GM19468 (cell line): ENCODE results near the gene IL17B.

ENCODE experiments used
- ATAC-seq: cut with Tn5 transposase; IDR thresholded peaks from one replicate; pipeline ENCODE4 v1.9.1; 2021; ENCODE audit warnings: mild to moderate bottlenecking, moderate library complexity, moderate number of reproducible peaks; ENCODE audit not compliant: unreplicated experiment; ENCODE audit errors: extremely low read depth

The IL17B gene, protein sequence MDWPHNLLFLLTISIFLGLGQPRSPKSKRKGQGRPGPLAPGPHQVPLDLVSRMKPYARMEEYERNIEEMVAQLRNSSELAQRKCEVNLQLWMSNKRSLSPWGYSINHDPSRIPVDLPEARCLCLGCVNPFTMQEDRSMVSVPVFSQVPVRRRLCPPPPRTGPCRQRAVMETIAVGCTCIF

DNA sequence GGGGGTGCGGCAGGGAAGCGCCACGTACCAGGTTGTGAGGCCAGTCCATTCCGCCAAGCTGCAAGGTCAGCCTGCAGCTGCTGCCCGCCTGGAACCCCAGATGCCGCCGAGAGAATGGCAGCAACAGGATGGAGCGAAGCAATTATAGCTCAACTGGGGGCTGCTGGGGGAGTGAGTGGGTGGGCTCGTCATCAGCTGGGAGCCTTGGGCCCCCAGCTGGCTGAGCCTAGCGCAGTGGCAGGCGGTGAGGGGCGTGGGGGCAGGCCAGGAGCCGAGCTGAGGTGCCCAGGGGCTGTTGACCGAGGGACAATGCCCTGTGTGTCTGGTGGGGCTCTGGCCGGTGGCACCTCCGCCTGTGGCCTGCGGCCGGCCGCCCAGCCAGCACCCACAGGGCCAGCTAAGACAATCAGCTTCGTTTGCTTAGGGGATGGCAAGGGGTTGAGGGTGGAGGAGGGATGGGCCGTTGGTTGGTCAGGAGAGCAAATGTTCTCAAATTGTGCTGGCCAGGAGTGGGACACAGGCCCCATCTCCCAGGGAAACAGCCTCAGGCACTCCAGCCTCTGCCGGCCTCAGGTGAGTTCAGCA lies at the start of gene IL17B:
Gene IL17B (minus strand): TSS at position 116 of the 585 bp plus-strand sequence. CDS start 67 bp downstream, at position 49.
- no peak for ATAC-seq

DNA sequence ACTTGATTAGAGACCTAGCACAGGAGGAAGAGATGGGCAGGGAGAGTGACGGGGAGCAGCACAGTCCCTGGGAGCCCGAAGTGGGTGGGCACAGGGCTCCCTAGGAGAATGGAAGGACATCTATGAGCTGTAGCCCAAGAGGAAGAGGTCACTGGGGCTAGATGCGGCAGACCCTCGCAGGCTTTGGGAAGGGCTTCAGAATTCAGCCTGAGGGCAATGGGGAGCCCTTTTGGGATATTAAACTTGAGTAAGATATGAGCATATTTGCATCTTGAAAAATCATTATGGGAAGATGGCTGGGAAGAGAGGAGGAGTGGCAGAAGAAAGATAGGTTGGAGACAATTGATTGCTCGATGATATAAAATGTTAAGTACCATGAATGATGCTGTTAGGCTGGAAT lies 48.9 kb upstream of the IL17B start:
- no peak for ATAC-seq

DNA sequence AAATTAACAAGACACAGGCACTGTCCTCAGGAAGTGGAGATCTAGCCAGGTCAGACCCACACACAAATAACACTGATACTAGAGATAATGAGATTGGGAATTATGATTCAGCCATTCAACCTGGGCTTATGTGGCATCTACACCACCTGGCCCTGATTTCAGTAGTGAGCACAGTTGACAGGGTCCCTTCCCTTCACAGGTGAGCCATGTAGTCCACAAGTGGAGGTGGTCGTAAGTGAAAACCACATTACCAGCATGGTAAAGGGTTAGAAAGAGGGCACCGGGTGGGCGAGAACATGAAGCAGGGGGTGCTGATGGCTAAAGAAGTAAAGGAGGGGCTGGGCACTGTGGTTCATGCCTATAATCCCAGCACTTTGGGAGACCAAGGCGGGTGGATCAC lies 48.3 kb upstream of the IL17B start:
- ATAC-seq = no peak

DNA sequence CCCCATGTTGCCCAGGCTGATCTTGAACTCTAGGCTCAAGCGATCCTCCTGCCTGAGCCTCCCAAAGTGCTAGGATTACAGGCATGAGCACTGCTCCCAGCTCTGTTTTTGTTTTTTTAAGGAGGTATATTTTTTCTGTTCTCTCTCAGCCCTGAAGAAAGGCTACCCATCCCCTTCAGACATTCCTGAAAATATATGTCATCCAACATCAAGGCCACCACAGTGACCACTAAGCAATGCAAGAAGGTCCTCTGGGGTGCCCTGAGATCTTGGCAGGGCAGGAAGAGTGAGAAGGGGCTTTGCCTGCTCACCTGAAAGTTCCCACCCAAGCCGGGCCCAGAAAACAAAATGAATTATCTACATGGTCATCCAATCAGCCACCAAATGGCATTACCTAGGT lies 47.8 kb upstream of the IL17B start:
- ATAC-seq = no peak

DNA sequence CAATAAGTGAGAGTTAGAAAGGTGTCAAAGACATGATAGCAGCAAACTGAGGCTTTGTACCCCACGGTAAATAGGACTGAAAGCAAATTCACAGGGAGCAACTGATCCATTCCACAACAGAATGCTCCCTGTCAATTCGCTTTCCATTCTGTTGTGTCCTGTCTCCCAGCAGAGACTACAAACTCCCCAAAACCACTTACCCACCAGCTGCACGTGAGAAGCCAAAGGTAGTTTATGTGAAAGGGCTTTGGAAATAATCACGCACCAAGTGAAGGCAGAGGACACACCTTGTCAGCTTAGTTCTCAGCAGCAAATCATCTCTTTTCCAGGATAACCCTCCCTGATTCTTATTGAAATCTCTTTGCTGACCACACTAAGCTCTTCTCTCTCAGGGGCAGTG lies 46.6 kb upstream of the IL17B start:
- ATAC-seq = no peak

DNA sequence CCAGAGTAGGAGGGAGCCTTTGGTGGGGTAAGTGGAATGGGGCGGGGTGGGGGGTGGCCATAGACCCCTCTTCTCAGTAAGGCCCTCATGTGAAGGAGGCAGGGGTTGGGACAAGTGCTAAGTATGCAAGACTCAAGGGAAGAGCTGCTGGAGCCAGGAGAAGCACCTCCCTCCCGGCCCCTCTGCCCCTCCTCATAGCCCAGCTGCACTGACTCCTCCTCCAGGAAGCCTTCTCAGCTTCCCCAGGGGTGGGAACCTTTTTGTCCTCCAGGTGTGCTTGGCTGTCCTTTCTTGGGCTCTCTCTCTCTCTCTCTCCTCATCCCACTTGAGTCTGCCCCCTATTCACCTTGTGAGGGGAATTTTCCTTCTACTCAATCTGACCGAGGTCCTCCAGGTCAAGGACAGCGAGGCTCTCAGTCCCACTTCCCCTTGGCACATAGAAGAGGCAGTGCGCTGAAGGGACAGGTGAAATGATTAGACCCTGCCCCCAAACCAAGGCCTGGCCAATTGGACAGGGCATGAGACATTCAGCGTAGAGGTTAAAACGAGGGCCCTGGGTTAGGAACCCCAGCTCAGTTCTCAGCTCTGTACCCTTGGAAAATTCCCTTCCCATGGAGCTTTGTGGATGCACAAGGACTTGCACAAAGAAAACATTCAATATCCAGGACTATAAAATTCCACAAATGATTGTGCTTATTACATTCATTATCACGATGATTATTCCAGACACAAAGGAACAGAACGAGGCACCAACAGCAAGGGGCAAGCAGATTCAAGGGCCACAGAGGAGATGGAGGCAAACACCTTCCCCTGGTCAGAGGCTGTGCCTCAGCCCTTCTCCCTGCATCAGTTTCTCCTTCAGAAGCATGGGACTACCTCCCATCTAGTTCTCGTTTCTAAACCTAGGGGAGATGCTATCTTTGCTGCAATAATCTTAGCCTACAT lies 45.6 kb upstream of the IL17B start:
- ATAC-seq = no peak

DNA sequence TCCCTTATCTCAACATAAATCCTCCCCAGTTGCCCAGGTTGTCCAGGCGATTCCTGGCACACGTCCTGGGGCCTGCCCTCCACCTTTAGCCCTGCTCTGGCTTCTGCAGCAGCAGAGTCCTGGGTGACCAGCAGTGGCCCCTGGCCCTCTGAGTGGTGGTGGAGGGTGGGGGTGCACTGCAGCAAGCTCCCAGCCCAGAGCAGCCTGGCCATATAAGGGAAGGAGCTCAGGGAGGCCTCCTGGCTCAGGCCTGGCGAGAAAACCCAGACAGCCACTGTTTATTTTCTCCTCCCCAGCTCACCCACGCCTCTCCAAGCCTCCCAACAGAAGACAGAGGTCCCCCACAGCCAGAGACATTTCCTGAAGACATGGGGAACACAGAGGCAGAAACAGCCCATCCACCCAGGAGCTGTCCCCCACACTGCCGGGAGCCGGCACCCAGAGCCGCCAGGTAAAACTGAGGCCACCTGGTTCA lies 44.7 kb upstream of the IL17B start:
- ATAC-seq = no peak

DNA sequence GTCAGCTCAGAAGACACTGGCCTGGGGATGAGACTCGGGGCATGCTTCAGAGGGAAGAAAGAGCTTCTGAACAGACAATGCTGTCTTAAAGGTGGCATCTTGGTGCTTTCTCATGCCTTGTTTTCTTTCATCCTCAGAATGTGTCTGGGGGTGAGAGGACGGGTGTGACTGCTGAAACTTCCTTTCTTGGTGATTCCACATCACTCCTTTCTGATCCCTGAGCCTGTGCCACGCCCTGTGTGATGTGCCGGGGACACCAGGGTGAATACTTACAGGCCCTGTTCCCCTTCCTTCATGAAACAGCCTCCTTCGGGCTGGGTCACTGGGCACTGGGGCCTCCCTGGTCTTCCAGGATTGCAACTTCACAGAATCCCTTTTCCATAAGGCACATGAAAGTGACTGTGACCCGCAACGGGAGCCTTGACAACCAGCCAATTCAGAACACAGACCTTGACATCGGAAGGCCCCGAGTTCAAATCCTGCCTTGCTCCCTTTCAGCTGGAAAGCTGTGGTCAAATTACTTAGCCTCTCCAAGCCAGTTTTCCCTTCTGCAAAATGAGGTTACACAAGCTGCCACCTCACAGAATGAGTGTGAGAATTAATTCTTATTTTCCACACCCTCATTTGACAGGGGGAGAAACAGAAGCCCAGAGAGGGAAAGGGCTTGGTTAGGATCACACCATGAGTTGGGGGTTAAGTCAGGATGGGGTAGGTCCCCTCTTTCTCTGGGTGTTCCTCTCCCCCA lies 44.1 kb upstream of the IL17B start:
- ATAC-seq = no peak

DNA sequence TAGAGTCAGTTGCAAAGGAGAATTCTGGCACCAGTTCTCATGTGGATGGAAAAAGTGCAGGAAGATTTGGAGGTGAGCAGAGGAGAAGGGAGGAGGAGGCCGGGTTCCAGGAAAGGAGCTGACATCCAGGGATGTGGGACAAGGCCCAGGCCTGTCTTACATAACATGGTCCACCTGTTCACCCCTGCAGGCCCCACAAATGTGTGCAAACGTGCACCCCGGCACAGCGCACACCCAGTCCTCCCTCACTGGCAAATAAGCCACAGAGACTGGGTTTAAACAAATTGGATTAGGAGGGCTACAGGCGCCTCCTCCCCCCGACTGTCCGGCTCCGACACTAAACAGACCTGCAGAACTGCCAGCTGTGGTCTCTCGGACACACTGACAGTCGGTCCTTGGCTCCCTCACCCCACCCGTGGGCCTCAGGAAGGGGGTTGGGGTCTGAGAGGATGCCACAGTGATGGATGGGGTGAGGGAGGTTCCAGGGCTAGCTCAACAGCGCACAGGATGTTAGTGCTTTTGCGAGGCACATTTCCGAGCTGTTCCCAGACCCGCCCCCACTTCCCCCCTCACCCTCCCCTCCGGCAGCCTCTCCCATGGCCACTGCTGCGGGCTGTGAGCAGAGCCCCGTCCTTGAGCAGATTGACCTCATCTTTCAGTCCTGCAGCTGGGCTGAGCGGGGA lies 43.4 kb upstream of the IL17B start:
- ATAC-seq = no peak

DNA sequence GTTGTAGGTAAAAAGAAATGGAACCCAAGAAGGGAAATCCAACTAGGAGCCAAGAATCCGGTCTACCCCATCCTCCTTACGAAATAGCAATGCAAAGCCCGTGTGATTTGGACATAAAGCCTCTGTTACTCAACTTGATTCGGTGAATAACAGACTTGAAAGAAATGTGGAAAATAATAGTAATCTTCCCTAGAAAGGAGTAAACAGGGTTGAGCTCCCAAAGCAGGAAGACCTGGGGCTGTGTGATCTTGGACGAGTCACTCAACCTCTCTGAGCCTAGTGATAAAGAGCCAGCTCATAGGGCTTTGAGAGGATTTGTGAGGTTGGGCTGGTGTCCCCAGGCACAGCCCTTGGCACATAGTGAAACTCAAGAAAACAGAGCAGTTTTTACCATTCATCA lies 42.7 kb upstream of the IL17B start:
- no peak for ATAC-seq

DNA sequence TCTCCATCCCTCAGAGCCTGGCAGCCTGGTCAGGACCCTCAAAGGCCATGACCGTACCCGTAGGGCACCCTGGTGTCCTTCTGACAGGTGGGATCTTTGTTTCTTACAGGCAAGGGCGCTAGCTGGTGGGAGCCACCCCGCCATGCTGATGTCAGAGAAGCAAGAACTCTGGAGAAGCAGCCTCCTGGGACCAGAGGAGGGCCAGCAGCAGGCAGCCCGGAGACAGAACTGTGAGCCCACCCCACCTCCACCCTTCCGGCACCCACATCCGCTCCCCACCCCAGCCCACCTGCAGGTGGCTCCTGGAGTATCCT lies 42.2 kb upstream of the IL17B start:
- ATAC-seq = no peak

DNA sequence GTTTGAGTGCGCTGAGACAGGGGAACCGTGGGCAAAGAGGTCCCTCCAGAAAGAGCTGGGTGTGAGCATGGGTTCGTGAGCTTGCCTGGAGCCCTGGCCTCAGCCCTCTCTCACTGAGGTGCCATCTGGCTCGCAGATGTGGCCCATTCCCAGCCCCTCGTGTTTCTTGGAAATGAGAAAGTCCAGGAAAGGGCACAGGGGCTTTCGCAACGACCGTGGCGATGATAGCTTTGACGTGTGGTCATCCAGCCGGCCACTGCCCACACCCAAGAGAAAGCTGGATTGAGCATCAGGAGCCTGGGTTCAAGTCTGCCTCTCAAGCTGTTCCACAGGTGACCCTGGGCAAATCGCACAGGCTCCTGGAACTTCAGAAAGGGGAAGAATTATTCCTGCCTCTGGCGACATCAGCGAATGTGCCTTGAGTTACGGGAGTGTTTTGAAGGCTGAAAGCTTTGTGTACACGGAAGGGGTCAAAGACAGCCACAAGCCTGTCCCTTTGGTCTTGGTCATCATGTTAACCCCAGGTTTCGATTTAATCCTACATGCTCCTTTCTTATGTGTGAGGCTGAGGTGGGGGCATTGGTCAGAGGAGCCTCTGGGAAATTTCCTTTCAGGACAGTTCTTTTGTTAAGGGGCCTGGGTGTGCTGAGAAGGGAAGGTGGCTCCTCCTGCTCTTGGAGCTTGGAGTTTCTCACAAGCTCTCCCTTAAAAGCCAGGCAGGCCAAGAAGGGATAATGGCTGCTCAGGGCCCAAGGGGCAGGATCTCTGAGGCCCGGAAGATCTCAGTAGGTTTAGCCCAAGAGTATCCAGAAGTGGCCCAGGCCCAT lies 41.7 kb upstream of the IL17B start:
- ATAC-seq = no peak

DNA sequence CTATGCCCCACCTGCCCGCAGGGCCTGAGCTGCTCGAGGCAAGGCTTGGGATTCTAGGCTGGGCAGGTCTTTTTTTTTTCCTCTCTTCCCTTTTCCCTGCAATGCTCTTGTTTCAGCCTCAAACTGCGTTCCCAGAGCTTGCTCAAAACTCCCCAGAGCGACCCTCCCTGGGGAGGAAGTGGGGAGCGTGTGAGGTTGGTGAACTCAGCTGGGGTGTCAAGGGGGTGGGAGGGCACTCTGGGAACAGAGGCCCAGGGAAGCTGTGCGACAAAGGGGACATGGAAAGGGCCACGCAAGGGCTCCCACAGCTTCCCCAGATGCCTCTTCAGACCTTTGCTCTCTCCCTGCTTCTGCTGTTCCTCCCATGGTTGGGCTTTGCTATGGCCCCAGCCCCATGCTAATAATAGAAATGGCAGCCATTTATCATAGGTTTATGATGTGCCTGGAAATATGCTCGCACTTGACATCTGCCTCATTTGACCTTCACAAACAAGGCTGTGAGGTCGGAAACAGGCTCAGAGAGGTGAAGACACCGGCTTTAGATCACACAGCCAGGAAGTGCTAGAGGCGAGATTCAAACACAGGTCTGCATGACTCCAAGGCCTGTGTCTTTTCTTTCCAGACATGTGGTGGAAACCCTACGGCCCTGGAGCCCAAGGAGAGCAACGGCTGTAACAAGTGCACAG lies 40.9 kb upstream of the IL17B start:
- ATAC-seq = no peak

DNA sequence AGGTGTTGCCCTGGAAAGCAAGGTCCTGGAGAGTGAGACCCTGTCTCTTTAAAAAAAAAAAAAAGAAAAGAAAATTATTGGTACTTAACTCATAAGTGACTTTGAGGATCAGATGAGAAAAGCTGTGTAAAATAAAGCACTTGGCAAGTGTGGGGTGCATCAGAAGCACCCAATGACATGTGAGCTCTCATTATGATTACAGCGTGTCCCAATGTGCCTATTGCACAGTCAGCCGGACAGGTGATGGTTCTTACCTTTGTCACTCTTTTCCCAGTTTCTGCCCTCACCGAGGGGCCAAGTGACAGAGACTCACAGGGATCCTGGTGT lies 40.4 kb upstream of the IL17B start:
- no peak for ATAC-seq

DNA sequence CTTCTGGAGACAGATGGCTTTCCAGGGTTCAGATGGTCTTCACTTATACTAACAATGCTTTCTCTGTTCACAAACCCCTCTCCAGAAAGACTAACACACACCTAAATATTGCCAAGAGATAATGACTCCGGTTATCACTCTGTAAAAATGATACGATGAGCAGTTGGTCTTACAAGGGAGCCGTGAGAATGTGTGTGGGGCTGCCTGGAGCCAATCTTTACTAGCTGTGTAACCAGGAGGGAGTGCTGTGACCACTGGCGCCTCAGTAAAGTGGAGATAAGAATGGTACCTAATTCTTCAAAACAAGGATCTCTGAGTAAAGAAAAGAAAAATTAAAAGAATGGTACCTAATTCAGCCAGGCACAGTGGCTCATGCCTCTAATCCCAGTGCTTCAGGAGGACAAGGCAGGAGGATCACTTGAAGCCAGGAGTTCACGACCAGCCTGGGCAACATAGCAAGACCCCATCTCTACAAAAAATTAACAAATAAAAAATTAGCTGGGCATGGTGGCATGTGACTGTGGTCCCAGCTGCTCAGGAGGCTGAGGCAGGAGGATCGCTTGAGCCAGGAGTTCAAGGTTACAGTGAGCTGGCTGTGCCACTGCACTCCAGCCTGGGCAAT lies 39.9 kb upstream of the IL17B start:
- no peak for ATAC-seq

DNA sequence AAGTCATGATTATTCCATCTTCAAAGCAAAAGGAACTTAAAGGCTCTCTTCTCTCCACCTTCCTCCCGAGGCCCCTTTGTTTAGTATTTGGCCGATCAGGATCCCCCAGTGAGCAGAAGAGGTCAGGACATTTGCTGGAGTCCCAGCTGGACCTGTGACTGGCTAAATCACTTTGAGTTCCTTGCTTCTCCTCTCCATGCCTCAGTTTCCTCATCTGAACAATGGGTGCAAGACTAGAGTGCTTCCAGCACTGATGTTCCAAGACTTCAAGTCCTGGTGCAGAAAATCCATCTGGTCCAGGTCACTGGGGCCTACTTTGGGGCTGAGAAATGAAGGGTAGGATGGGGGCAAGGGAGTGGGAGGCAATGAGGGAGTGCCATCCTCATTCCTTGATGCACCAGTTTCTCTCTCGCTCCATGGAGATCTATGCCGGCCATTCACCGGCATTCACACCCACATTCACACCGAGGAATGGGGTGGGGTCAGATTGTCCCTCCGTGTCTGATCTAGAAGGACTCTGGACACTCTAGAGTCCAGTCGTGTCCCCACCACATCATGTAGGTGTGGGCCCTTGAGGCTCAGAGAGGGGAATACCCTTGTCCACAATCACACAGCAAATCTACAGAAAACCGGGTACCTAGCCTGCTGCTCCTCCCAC lies 38.7 kb upstream of the IL17B start:
- ATAC-seq = no peak

DNA sequence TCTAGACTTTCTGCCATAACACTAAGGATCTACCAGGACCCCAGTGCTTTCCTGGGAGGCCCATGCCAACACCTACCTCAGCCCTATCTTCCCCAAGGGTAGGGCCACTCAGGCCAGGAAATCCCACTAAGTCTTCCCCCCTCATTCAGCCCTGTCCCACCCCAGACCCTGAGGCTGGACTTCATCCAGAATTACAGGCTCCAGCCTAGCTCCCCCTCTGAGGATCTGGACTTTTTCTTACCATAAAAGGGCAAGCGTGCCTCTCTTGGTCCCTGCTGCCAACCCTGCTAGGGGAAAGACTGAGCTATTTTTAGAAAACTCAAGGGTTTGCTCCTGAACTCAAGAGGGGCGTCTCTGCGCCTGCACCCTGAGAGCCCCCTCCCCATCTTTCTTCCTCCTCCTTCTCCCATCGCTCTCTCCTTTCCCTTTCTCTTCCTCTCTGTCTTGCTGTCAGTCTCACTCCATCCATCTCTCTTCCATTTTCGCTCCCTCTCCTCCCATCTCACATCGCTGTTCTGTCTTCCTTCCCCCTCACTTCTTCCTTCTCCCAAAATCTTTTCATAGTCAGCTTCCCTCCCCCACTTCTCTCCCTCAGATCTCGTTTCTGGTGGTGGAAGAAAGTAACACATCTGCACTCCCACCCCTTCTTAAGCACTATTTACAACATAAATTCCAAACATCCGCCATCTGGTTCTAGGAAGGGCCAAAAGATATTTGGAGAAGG lies 38.1 kb upstream of the IL17B start:
- no peak for ATAC-seq
